ENCODE measurements around the gene SF3A2. TPM values are rescaled to one million over a fixed set of nuclear protein-coding genes. Genes with fewer than 3 reads are reported as not detected.

The SF3A2 gene
- total RNA-seq, 1 donor from 2014 or later: 37.6 TPM

DNA sequence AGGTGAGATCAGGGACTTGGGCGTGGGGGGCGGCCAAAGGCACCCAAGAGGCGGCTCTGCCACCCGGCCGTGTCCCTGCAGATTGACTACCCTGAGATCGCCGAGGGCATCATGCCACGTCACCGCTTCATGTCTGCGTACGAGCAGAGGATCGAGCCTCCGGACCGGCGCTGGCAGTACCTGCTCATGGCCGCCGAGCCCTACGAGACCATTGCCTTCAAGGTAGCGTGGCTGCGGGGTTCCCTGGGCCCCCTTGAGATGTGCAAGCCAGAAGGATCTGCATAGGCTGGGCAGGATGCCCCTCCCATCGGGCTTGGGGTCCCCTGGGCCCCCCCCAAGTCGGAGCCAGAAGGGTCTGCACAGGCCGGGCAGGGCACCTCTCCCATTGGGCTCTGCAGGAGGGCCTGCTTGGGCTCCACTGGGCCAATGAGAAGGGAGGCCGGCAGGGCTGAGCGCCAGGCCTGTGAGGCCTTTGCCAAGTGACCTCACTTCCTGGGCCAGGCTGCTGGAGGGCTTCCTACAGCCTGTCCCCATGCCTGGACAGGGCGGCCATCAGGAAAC is 10.3 kb downstream of the SF3A2 start:
- Histone ChIP-seq H3K9ac (ENCODE audit: low read depth in 1 of 3, low read length in 3 of 3) (peak overlapping the region in 2 of 3 donors; percentile 56 to 69), H3K4me1 (ENCODE audit: control insufficient read depth in 3 of 3, insufficient read depth in 3 of 3, low read length in 3 of 3) (peaks cover 16 to 54% (median 48%) of the 10 kb centered on the region in 3 donors), H3K27me3 (ENCODE audit: control insufficient read depth in 3 of 3, insufficient read depth in 3 of 3, low read length in 3 of 3) (peaks cover 3 to 11% (median 3%) of the 10 kb centered on the region in 3 donors), H3K36me3 (ENCODE audit: control insufficient read depth in 3 of 3, insufficient read depth in 3 of 3, low read length in 3 of 3) (peaks cover 39 to 47% (median 41%) of the 10 kb centered on the region in 3 donors), H3K27ac (ENCODE audit: low read depth, low read length) (peak overlapping the region; percentile 56), H3K4me3 (ENCODE audit: low read length in 3 of 3) (no peak overlapping the region), H3K9me3 (ENCODE audit: control insufficient read depth in 3 of 3, low read length in 3 of 3) (no peaks in the 10 kb centered on the region)

- Histone ChIP-seq H3K4me3 (ENCODE audit: low read length in 3 of 3) (no peak overlapping the region), H3K27ac (ENCODE audit: low read depth, low read length) (peak overlapping the region; percentile 56), H3K9me3 (ENCODE audit: control insufficient read depth in 3 of 3, low read length in 3 of 3) (no peaks in the 10 kb centered on the region), H3K9ac (ENCODE audit: low read depth in 1 of 3, low read length in 3 of 3) (peak overlapping the region in 2 of 3 donors; percentile 56 to 69), H3K36me3 (ENCODE audit: control insufficient read depth in 3 of 3, insufficient read depth in 3 of 3, low read length in 3 of 3) (peaks cover 41 to 52% (median 41%) of the 10 kb centered on the region in 3 donors), H3K4me1 (ENCODE audit: control insufficient read depth in 3 of 3, insufficient read depth in 3 of 3, low read length in 3 of 3) (peaks cover 9 to 53% (median 43%) of the 10 kb centered on the region in 3 donors), H3K27me3 (ENCODE audit: control insufficient read depth in 3 of 3, insufficient read depth in 3 of 3, low read length in 3 of 3) (peaks cover 3 to 16% (median 3%) of the 10 kb centered on the region in 3 donors)
Observed at GRCh38 chr19:2247433-2248101, 10.9 kb downstream of the SF3A2 start.

DNA sequence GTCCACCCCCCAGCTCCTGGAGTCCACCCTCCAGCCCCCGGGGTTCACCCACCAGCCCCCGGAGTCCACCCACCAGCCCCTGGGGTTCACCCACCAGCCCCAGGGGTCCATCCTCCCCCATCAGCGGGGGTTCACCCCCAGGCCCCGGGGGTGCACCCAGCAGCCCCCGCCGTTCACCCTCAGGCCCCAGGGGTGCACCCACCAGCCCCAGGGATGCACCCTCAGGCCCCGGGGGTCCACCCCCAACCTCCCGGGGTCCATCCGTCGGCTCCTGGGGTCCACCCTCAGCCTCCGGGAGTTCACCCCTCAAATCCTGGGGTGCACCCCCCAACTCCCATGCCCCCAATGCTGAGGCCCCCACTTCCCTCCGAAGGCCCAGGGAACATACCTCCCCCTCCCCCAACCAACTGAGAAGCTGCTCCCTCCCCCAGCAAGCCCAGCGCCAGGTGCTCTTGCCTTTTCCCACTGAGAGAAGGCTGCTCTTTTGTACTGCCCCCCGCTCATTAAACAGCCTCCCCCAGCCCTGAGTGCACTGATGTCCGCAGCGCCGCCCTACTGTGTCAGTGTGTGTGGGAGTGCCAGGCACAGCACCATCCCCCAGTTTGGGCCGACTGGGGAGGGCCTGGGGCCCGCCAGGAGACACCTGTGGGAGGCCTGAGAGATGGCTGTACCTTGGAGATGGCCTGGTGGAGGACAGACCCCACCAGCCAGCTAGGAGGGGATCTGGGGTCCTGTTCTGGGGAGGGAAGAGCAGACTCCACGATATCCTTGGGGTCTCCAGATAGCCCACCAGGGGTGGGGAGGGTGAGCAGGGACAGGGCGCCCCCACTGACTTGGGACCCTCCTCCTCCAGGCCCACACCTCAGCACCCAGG is 11.7 kb downstream of the SF3A2 start:
- Histone ChIP-seq H3K9me3 (ENCODE audit: control insufficient read depth in 3 of 3, low read length in 3 of 3) (no peaks in the 10 kb centered on the region), H3K27ac (ENCODE audit: low read depth, low read length) (no peak overlapping the region), H3K27me3 (ENCODE audit: control insufficient read depth in 3 of 3, insufficient read depth in 3 of 3, low read length in 3 of 3) (peaks cover 3 to 21% (median 3%) of the 10 kb centered on the region in 3 donors), H3K4me3 (ENCODE audit: low read length in 3 of 3) (no peak overlapping the region), H3K9ac (ENCODE audit: low read depth in 1 of 3, low read length in 3 of 3) (peak overlapping the region in 1 of 3 donors; percentile 25), H3K4me1 (ENCODE audit: control insufficient read depth in 3 of 3, insufficient read depth in 3 of 3, low read length in 3 of 3) (peaks cover 12 to 53% (median 45%) of the 10 kb centered on the region in 3 donors), H3K36me3 (ENCODE audit: control insufficient read depth in 3 of 3, insufficient read depth in 3 of 3, low read length in 3 of 3) (peaks cover 39 to 49% (median 39%) of the 10 kb centered on the region in 3 donors)

- Histone ChIP-seq H3K4me1 (ENCODE audit: control insufficient read depth in 3 of 3, insufficient read depth in 3 of 3, low read length in 3 of 3) (peaks cover 18 to 55% (median 47%) of the 10 kb centered on the region in 3 donors), H3K27me3 (ENCODE audit: control insufficient read depth in 3 of 3, insufficient read depth in 3 of 3, low read length in 3 of 3) (peaks cover 3 to 21% (median 3%) of the 10 kb centered on the region in 3 donors), H3K4me3 (ENCODE audit: low read length in 3 of 3) (no peak within 1 kb of the TSS), H3K9ac (ENCODE audit: low read depth in 1 of 3, low read length in 3 of 3) (peak within 1 kb of the TSS in 1 of 3 donors; percentile 57), H3K27ac (ENCODE audit: low read depth, low read length) (no peak within 1 kb of the TSS), H3K9me3 (ENCODE audit: control insufficient read depth in 3 of 3, low read length in 3 of 3) (no peaks in the 10 kb centered on the region), H3K36me3 (ENCODE audit: control insufficient read depth in 3 of 3, insufficient read depth in 3 of 3, low read length in 3 of 3) (peaks cover 30 to 47% (median 34%) of the 10 kb centered on the region in 3 donors)
Observed at GRCh38 chr19:2249010-2249866, 12.6 kb downstream of the SF3A2 start, which contains the start of gene AMH. TSS of gene AMH (plus strand) at chr19:2249323. CDS start at chr19:2249333, 10 bp downstream.

DNA sequence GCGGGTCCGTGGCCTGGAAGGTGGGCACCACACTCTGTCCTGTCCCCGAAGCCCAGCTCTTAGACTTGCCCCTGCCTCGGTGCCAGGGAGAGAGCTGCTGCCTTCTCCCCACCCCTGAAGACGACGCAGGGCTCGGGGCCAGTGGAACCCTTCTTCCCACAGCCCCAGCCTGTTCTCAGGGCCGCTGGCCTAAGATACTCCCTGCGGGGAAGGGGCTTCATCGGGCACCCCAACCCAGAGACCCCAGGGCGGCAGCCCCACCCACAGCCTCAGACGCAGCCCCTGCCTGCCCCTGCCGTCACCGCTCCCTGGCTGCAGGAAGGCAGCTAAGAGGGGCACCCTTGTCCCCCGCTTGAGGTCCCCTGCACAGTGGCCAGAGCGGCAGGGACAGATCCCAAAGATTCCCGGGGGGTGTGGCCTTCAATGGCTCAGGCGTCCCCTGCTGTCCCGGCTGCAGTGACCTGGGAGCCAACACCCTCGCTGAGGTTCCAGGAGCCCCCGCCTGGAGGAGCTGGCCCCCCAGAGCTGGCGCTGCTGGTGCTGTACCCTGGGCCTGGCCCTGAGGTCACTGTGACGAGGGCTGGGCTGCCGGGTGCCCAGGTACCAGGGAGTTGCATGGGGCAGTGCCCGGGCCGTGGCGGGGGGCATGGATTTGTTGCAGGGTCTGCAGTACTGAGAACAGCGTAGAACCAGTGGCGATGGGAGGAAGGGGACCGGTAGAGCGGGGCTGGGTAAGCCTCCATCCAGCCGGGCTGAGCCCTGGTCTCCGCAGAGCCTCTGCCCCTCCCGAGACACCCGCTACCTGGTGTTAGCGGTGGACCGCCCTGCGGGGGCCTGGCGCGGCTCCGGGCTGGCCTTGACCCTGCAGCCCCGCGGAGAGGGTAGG is 13.5 kb downstream of the SF3A2 start:
- Histone ChIP-seq H3K27me3 (ENCODE audit: control insufficient read depth in 3 of 3, insufficient read depth in 3 of 3, low read length in 3 of 3) (peaks cover 3 to 21% (median 3%) of the 10 kb centered on the region in 3 donors), H3K9ac (ENCODE audit: low read depth in 1 of 3, low read length in 3 of 3) (peak overlapping the region in 1 of 3 donors; percentile 57), H3K4me3 (ENCODE audit: low read length in 3 of 3) (no peak overlapping the region), H3K4me1 (ENCODE audit: control insufficient read depth in 3 of 3, insufficient read depth in 3 of 3, low read length in 3 of 3) (peaks cover 23 to 61% (median 53%) of the 10 kb centered on the region in 3 donors), H3K9me3 (ENCODE audit: control insufficient read depth in 3 of 3, low read length in 3 of 3) (no peaks in the 10 kb centered on the region), H3K27ac (ENCODE audit: low read depth, low read length) (no peak overlapping the region), H3K36me3 (ENCODE audit: control insufficient read depth in 3 of 3, insufficient read depth in 3 of 3, low read length in 3 of 3) (peaks cover 21 to 38% (median 28%) of the 10 kb centered on the region in 3 donors)

GRCh38 chr19:2250766-2251105 is 14.1 kb downstream of the SF3A2 start:
- H3K36me3 ChIP-seq (ENCODE audit: control insufficient read depth in 3 of 3, insufficient read depth in 3 of 3, low read length in 3 of 3): peaks cover 15 to 32% (median 24%) of the 10 kb centered on the region in 3 donors
- H3K9me3 ChIP-seq (ENCODE audit: control insufficient read depth in 3 of 3, low read length in 3 of 3): no peaks in the 10 kb centered on the region
- peaks cover 25 to 64% (median 53%) of the 10 kb centered on the region in 3 donors for H3K4me1 ChIP-seq (ENCODE audit: control insufficient read depth in 3 of 3, insufficient read depth in 3 of 3, low read length in 3 of 3)
- H3K4me3 ChIP-seq (ENCODE audit: low read length in 3 of 3): no peak overlapping the region
- H3K9ac ChIP-seq (ENCODE audit: low read depth in 1 of 3, low read length in 3 of 3): no peak overlapping the region
- H3K27me3 ChIP-seq (ENCODE audit: control insufficient read depth in 3 of 3, insufficient read depth in 3 of 3, low read length in 3 of 3): peaks cover 3 to 21% (median 3%) of the 10 kb centered on the region in 3 donors
- H3K27ac ChIP-seq (ENCODE audit: low read depth, low read length): no peak overlapping the region

- no peak overlapping the region for H3K27ac ChIP-seq (ENCODE audit: low read depth, low read length)
- no peaks in the 10 kb centered on the region for H3K9me3 ChIP-seq (ENCODE audit: control insufficient read depth in 3 of 3, low read length in 3 of 3)
- peaks cover 9 to 26% (median 17%) of the 10 kb centered on the region in 3 donors for H3K36me3 ChIP-seq (ENCODE audit: control insufficient read depth in 3 of 3, insufficient read depth in 3 of 3, low read length in 3 of 3)
- no peak overlapping the region for H3K4me3 ChIP-seq (ENCODE audit: low read length in 3 of 3)
- H3K27me3 ChIP-seq (ENCODE audit: control insufficient read depth in 3 of 3, insufficient read depth in 3 of 3, low read length in 3 of 3): peaks cover 3 to 21% (median 3%) of the 10 kb centered on the region in 3 donors
- peaks cover 25 to 68% (median 51%) of the 10 kb centered on the region in 3 donors for H3K4me1 ChIP-seq (ENCODE audit: control insufficient read depth in 3 of 3, insufficient read depth in 3 of 3, low read length in 3 of 3)
- no peak overlapping the region for H3K9ac ChIP-seq (ENCODE audit: low read depth in 1 of 3, low read length in 3 of 3)
Observed at GRCh38 chr19:2251106-2252054, 14.8 kb downstream of the SF3A2 start.
